NT2/D1 (cell line): ENCODE data around the gene NFATC3.

Experiments used
- SUZ12 ChIP-seq: IDR thresholded peaks from 2 replicates; pipeline ENCODE4 v1.6.1; 2011; ENCODE audit not compliant: insufficient read length, insufficient read depth; ENCODE audit errors: extremely low read depth
- YY1 ChIP-seq: IDR thresholded peaks from 2 replicates; pipeline ENCODE4 v1.6.1; 2011; ENCODE audit not compliant: insufficient read length, insufficient read depth
- ZNF274 ChIP-seq: IDR thresholded peaks from 2 replicates; pipeline ENCODE4 v1.6.1; 2011; ENCODE audit warnings: mild to moderate bottlenecking, low read depth, low read length

DNA sequence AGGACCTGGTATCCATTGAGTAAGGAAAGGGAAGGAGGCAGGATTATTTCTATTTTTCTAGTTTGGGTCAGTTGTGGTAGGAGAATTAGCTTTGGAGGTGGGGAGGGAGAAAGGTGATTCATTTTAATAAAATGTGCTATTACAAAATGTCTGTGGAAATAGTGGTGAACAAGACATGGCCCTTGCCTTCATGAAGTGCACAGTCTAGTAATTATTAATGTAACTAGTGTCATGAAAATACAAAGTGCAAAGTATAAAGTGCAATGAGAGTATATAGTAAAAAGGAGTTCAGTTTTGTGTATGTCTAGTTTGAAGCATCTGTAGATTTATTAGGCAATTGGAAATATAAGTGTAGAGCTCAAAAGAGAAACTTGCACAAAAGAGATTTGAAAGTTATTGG is 11.9 kb downstream of the NFATC3 start:
- TF ChIP-seq SUZ12, result no peak
- TF ChIP-seq YY1, result no peak
- no peak for TF ChIP-seq ZNF274
